A549 treated with ZK216348 at 1 μM for 4 hours (cell line): ENCODE measurements around the gene KRTAP4-2. TPM values are rescaled to one million over a fixed set of nuclear protein-coding genes. Genes with fewer than 3 reads are reported as not detected.

ENCODE experiments used
- total RNA-seq: library from RNA; stranded (reverse); fragments of 200-300 nt; extraction: Qiagen RNA extraction; gene quantifications from 5 replicates; pipeline ENCODE4 v1.2.3, GENCODE V29; 2022; ENCODE audit warnings: low read depth

The KRTAP4-2 gene
- not detected in 5 replicates for total RNA-seq

GRCh38 chr17:41177727-41178271 lies at the start of gene KRTAP4-2:
Gene KRTAP4-2 (minus strand): TSS chr17:41178221. CDS start chr17:41178164, 57 bp downstream.

GRCh38 chr17:41226598-41227095 lies 48.6 kb upstream of the KRTAP4-2 start, which contains the start of gene KRTAP9-2:
Gene KRTAP9-2 (plus strand): TSS chr17:41226648. CDS start chr17:41226655, 7 bp downstream.

GRCh38 chr17:41189837-41190318 lies 11.9 kb upstream of the KRTAP4-2 start, which contains the start of gene KRTAP9-1:
Gene KRTAP9-1 (plus strand): TSS chr17:41189887. CDS start chr17:41189887, 0 bp downstream.

GRCh38 chr17:41184480-41184961 lies 6.5 kb upstream of the KRTAP4-2 start, which contains the start of gene KRTAP4-1:
Gene KRTAP4-1 (minus strand): TSS chr17:41184911. CDS start chr17:41184854, 57 bp downstream.

GRCh38 chr17:41168121-41168520 lies 9.9 kb downstream of the KRTAP4-2 start, which contains the start of gene KRTAP4-3:
Gene KRTAP4-3 (minus strand): TSS chr17:41168221. CDS start chr17:41168172, 49 bp downstream.

GRCh38 chr17:41160648-41161047 lies 17.4 kb downstream of the KRTAP4-2 start, which contains the start of gene KRTAP4-4:
Gene KRTAP4-4 (minus strand): TSS chr17:41160748. CDS start chr17:41160691, 57 bp downstream.

DNA sequence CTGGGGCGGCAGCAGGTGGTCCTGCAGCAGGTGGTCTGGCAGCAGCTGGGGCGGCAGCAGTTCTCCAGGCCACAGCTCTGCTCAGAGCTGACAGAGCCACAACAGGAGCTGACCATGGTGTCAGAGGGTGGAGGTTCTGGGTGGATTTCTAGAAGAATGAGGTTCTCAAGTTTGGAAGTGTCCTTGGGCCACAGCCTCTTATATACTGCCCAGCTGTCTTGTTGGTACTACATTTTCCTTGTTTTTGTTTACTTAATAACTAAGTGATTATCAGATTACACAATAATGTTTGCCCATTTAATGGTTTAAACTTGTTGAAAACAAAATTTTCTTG lies 28.4 kb downstream of the KRTAP4-2 start, which contains the start of gene KRTAP4-5:
Gene KRTAP4-5, minus strand, starts transcription at position 174 of the 334 bp plus-strand sequence. Its CDS starts 58 bp downstream, at position 116.

GRCh38 chr17:41140360-41141131 lies 37.5 kb downstream of the KRTAP4-2 start, which contains the start of gene KRTAP4-6:
Gene KRTAP4-6 (minus strand): TSS chr17:41140544. CDS start chr17:41140487, 57 bp downstream.

Other genes starting within 250 kb of the KRTAP4-2 start
- gene KRT23, start 240.6 kb downstream of the KRTAP4-2 start, total RNA-seq: 0.08 to 0.31 TPM (median 0.18 TPM) in 3 of 5 replicates, not detected in the others
- gene KRT39, start 211.3 kb downstream of the KRTAP4-2 start, total RNA-seq: not detected in 5 replicates
- gene KRT40, start 193.9 kb downstream of the KRTAP4-2 start, total RNA-seq: not detected in 5 replicates
- not detected in 5 replicates for gene KRTAP3-3, start 184.1 kb downstream of the KRTAP4-2 start, total RNA-seq
- gene KRTAP3-2, start 178.3 kb downstream of the KRTAP4-2 start, total RNA-seq: not detected in 5 replicates
- not detected in 5 replicates for gene KRTAP3-1, start 169.1 kb downstream of the KRTAP4-2 start, total RNA-seq
- gene KRTAP1-5, start 151.0 kb downstream of the KRTAP4-2 start, total RNA-seq: not detected in 5 replicates
- not detected in 5 replicates for gene KRTAP1-4, start 148.0 kb downstream of the KRTAP4-2 start, total RNA-seq
- gene KRTAP1-3, start 143.3 kb downstream of the KRTAP4-2 start, total RNA-seq: not detected in 5 replicates
- gene KRTAP1-1, start 136.8 kb downstream of the KRTAP4-2 start, total RNA-seq: not detected in 5 replicates
- gene KRTAP2-1, start 130.9 kb downstream of the KRTAP4-2 start, total RNA-seq: not detected in 5 replicates
- not detected in 5 replicates for gene KRTAP2-2, start 123.0 kb downstream of the KRTAP4-2 start, total RNA-seq
- not detected in 5 replicates for gene KRTAP2-3, start 118.1 kb downstream of the KRTAP4-2 start, total RNA-seq
- not detected in 5 replicates for gene KRTAP2-4, start 112.3 kb downstream of the KRTAP4-2 start, total RNA-seq
- gene KRTAP4-7, start 94.1 kb downstream of the KRTAP4-2 start, total RNA-seq: not detected in 5 replicates
- gene KRTAP4-8, start 80.1 kb downstream of the KRTAP4-2 start, total RNA-seq: not detected in 5 replicates
- not detected in 5 replicates for gene KRTAP4-16, start 76.0 kb downstream of the KRTAP4-2 start, total RNA-seq
- gene KRTAP4-9, start 72.8 kb downstream of the KRTAP4-2 start, total RNA-seq: not detected in 5 replicates
- not detected in 5 replicates for gene KRTAP4-11, start 59.8 kb downstream of the KRTAP4-2 start, total RNA-seq
- gene KRTAP4-12, start 54.0 kb downstream of the KRTAP4-2 start, total RNA-seq: not detected in 5 replicates
- not detected in 5 replicates for gene KRTAP4-6, start 37.7 kb downstream of the KRTAP4-2 start, total RNA-seq
- not detected in 5 replicates for gene KRTAP4-5, start 28.4 kb downstream of the KRTAP4-2 start, total RNA-seq
- not detected in 5 replicates for gene KRTAP4-4, start 17.5 kb downstream of the KRTAP4-2 start, total RNA-seq
- not detected in 5 replicates for gene KRTAP4-3, start 10.0 kb downstream of the KRTAP4-2 start, total RNA-seq
- gene KRTAP4-1, start 6.7 kb upstream of the KRTAP4-2 start, total RNA-seq: 0.32 TPM in 1 of 5 replicates, not detected in the others
- not detected in 5 replicates for gene KRTAP9-1, start 11.7 kb upstream of the KRTAP4-2 start, total RNA-seq
- not detected in 5 replicates for gene KRTAP9-2, start 48.4 kb upstream of the KRTAP4-2 start, total RNA-seq
- not detected in 5 replicates for gene KRTAP9-3, start 54.2 kb upstream of the KRTAP4-2 start, total RNA-seq
- gene KRTAP9-8, start 59.8 kb upstream of the KRTAP4-2 start, total RNA-seq: not detected in 5 replicates
- gene KRTAP9-4, start 71.5 kb upstream of the KRTAP4-2 start, total RNA-seq: not detected in 5 replicates
- not detected in 5 replicates for gene KRTAP9-9, start 77.2 kb upstream of the KRTAP4-2 start, total RNA-seq
- gene KRTAP9-6, start 87.2 kb upstream of the KRTAP4-2 start, total RNA-seq: not detected in 5 replicates
- not detected in 5 replicates for gene KRTAP9-7, start 97.5 kb upstream of the KRTAP4-2 start, total RNA-seq
- gene KRTAP29-1, start 124.6 kb upstream of the KRTAP4-2 start, total RNA-seq: not detected in 5 replicates
- gene KRTAP16-1, start 131.1 kb upstream of the KRTAP4-2 start, total RNA-seq: not detected in 5 replicates
- gene KRTAP17-1, start 137.5 kb upstream of the KRTAP4-2 start, total RNA-seq: not detected in 5 replicates
- gene KRT33A, start 172.6 kb upstream of the KRTAP4-2 start, total RNA-seq: not detected in 5 replicates
- not detected in 5 replicates for gene KRT33B, start 191.6 kb upstream of the KRTAP4-2 start, total RNA-seq
- gene KRT34, start 204.1 kb upstream of the KRTAP4-2 start, total RNA-seq: 0.20 to 0.78 TPM (median 0.31 TPM) in 5 replicates
- not detected in 5 replicates for gene KRT31, start 219.4 kb upstream of the KRTAP4-2 start, total RNA-seq
- gene KRT37, start 246.4 kb upstream of the KRTAP4-2 start, total RNA-seq: not detected in 5 replicates